ENCODE data around the gene GBP3. TPM values are rescaled to one million over a fixed set of nuclear protein-coding genes. Genes with fewer than 3 reads are reported as not detected.

Gene GBP3
- polyA plus RNA-seq, 3 donors from 2014 or later = 7.7 to 18.2 (median 8.3) TPM

Other genes starting within 250 kb of the GBP3 start
- 10 to 100 TPM; 42.0 to 52.8 (median 47.2) TPM for gene GTF2B, start 131.3 kb downstream of the GBP3 start, polyA plus RNA-seq
- gene KYAT3, start 30.2 kb downstream of the GBP3 start, polyA plus RNA-seq = 10 to 100 TPM; 13.6 to 19.2 (median 15.6) TPM
- 1 to 10 TPM in 2 of 3 donors, under 1 TPM in 1; 0.93 to 9.2 (median 5.4) TPM for gene RBMXL1, start 30.2 kb downstream of the GBP3 start, polyA plus RNA-seq
- 10 to 100 TPM; 23.3 to 45.4 (median 43.1) TPM for gene GBP1, start 42.3 kb upstream of the GBP3 start, polyA plus RNA-seq
- 100 to 1,000 TPM in 2 of 3 donors, 10 to 100 TPM in 1; 90.8 to 141 (median 106) TPM for gene GBP2, start 103.2 kb upstream of the GBP3 start, polyA plus RNA-seq
- not detected for gene GBP7, start 153.1 kb upstream of the GBP3 start, polyA plus RNA-seq
- gene GBP4, start 176.1 kb upstream of the GBP3 start, polyA plus RNA-seq = 10 to 100 TPM; 43.1 to 75.5 (median 53.1) TPM
- gene GBP5, start 250.0 kb upstream of the GBP3 start, polyA plus RNA-seq = 100 to 1,000 TPM in 1 of 3 donors, 10 to 100 TPM in 2; 74.4 to 212 (median 90.8) TPM

Data from immature natural killer cell (primary cell).